ENCODE results near the gene STPG3.
"Not testable (repeated sequence)": the region's sequence is repeated elsewhere in the genome, so short reads cannot be mapped to it uniquely, and the experiment has no call there.

The STPG3 gene

GRCh38 chr9:137233143-137233980 is 17.7 kb upstream of the STPG3 start:
- no peaks in the 10 kb centered on the region for H3K9me3 ChIP-seq (ENCODE audit: control insufficient read depth in 5 of 5, low read length in 5 of 5)
- peaks cover 0 to 19% (median 12%) of the 10 kb centered on the region in 5 donors for H3K4me1 ChIP-seq (ENCODE audit: control insufficient read depth in 5 of 5, insufficient read depth in 5 of 5, low read length in 5 of 5)
- no peak overlapping the region for H3K4me3 ChIP-seq (ENCODE audit: low read depth in 1 of 5, low read length in 5 of 5)
- H3K9ac ChIP-seq (ENCODE audit: low read length in 5 of 5), result no peak overlapping the region
- H3K36me3 ChIP-seq (ENCODE audit: control insufficient read depth in 5 of 5, insufficient read depth in 5 of 5, low read length in 5 of 5), result no peaks in the 10 kb centered on the region
- H3K27ac ChIP-seq (ENCODE audit: low read depth, low read length), result no peak overlapping the region
- H3K27me3 ChIP-seq (ENCODE audit: control insufficient read depth in 5 of 5, insufficient read depth in 4 of 5, low read length in 5 of 5), result peaks cover 51 to 65% (median 60%) of the 10 kb centered on the region in 5 donors

DNA sequence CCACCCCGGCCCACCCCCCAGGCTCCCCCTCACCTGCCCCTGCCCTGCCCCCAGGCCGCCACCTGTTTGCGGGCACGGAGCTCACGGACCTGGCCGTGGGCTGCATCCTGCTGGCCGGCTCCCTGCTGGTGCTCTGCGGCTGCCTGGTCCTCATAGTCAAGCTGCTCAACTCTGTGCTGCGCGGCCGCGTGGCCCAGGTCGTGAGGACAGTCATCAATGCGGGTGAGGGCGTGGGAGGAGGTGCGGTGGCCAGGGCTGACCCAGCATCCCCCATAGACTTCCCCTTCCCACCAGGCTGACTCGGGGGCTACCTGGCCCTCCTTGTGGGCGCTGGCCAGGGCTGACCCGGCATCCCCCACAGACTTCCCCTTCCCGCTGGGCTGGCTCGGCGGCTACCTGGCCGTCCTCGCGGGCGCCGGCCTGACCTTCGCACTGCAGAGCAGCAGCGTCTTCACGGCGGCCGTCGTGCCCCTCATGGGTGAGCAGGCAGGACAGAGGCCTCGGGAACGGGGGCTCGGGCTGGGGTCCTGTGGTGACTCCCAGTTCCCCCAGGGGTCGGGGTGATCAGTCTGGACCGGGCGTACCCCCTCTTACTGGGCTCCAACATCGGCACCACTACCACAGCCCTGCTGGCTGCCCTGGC is 16.9 kb upstream of the STPG3 start:
- no peaks in the 10 kb centered on the region for H3K9me3 ChIP-seq (ENCODE audit: control insufficient read depth in 5 of 5, low read length in 5 of 5)
- H3K4me3 ChIP-seq (ENCODE audit: low read depth in 1 of 5, low read length in 5 of 5), result no peak overlapping the region
- peaks cover 45 to 56% (median 51%) of the 10 kb centered on the region in 5 donors for H3K27me3 ChIP-seq (ENCODE audit: control insufficient read depth in 5 of 5, insufficient read depth in 4 of 5, low read length in 5 of 5)
- H3K9ac ChIP-seq (ENCODE audit: low read length in 5 of 5), result no peak overlapping the region
- H3K27ac ChIP-seq (ENCODE audit: low read depth, low read length), result no peak overlapping the region
- peaks cover 0 to 25% (median 15%) of the 10 kb centered on the region in 5 donors for H3K4me1 ChIP-seq (ENCODE audit: control insufficient read depth in 5 of 5, insufficient read depth in 5 of 5, low read length in 5 of 5)
- H3K36me3 ChIP-seq (ENCODE audit: control insufficient read depth in 5 of 5, insufficient read depth in 5 of 5, low read length in 5 of 5), result no peaks in the 10 kb centered on the region

DNA sequence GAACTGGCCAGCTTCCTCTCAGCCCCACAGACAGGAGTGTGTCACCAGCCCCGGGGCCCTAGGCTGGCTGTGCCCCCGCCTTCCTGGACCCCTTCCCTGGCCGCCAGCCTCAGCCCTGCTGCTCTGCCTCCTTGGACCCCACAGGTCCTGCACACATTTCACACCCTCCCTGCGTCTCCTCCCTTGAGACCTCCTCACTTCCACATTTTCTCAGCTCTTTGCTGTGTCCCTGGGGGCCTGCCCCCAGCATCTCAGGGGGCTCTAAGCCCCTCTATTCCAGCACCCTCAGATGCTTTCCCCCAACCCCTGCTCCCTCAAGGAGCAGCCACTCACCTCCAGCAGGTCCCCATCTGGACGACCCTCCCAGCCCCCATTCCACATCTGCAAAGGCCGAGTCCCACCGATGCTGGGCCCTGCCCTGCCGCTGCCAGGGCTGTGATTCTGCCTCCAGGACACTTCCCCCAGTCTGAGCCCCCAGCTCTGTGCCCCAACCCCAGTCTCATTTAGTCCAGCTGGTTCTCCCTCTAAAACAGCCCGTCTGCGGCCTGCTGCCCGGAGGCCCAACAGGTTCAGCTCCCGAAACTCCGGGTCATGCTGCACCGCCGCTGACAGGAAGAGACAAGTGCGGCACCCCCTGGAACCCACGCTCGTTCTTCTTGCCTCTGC is 16.2 kb upstream of the STPG3 start:
- no peak overlapping the region for H3K27ac ChIP-seq (ENCODE audit: low read depth, low read length)
- H3K9ac ChIP-seq (ENCODE audit: low read length in 5 of 5), result no peak overlapping the region

GRCh38 chr9:137235424-137236237 is 15.5 kb upstream of the STPG3 start:
- H3K9me3 ChIP-seq (ENCODE audit: control insufficient read depth in 5 of 5, low read length in 5 of 5), result no peaks in the 10 kb centered on the region
- H3K9ac ChIP-seq (ENCODE audit: low read length in 5 of 5), result peak overlapping the region in 2 of 5 donors; percentile 38 to 41
- H3K27me3 ChIP-seq (ENCODE audit: control insufficient read depth in 5 of 5, insufficient read depth in 4 of 5, low read length in 5 of 5), result peaks cover 33 to 42% (median 38%) of the 10 kb centered on the region in 5 donors
- no peak overlapping the region for H3K27ac ChIP-seq (ENCODE audit: low read depth, low read length)
- no peaks in the 10 kb centered on the region for H3K36me3 ChIP-seq (ENCODE audit: control insufficient read depth in 5 of 5, insufficient read depth in 5 of 5, low read length in 5 of 5)
- H3K4me3 ChIP-seq (ENCODE audit: low read depth in 1 of 5, low read length in 5 of 5), result peak overlapping the region in 1 of 5 donors; percentile 46
- H3K4me1 ChIP-seq (ENCODE audit: control insufficient read depth in 5 of 5, insufficient read depth in 5 of 5, low read length in 5 of 5), result peaks cover 0 to 37% (median 24%) of the 10 kb centered on the region in 5 donors

More for the DNA sequence above, 16.2 kb upstream of the STPG3 start:
- Histone ChIP-seq H3K36me3 (ENCODE audit: control insufficient read depth in 5 of 5, insufficient read depth in 5 of 5, low read length in 5 of 5) (no peaks in the 10 kb centered on the region), H3K9me3 (ENCODE audit: control insufficient read depth in 5 of 5, low read length in 5 of 5) (no peaks in the 10 kb centered on the region), H3K4me1 (ENCODE audit: control insufficient read depth in 5 of 5, insufficient read depth in 5 of 5, low read length in 5 of 5) (peaks cover 0 to 31% (median 21%) of the 10 kb centered on the region in 5 donors), H3K27me3 (ENCODE audit: control insufficient read depth in 5 of 5, insufficient read depth in 4 of 5, low read length in 5 of 5) (peaks cover 39 to 49% (median 45%) of the 10 kb centered on the region in 5 donors), H3K4me3 (ENCODE audit: low read depth in 1 of 5, low read length in 5 of 5) (no peak overlapping the region)

- Histone ChIP-seq H3K9ac (ENCODE audit: low read length in 5 of 5) (peak overlapping the region in 2 of 5 donors; percentile 38 to 41), H3K4me3 (ENCODE audit: low read depth in 1 of 5, low read length in 5 of 5) (peak overlapping the region in 1 of 5 donors; percentile 46), H3K4me1 (ENCODE audit: control insufficient read depth in 5 of 5, insufficient read depth in 5 of 5, low read length in 5 of 5) (peaks cover 0 to 37% (median 24%) of the 10 kb centered on the region in 5 donors), H3K27ac (ENCODE audit: low read depth, low read length) (no peak overlapping the region), H3K36me3 (ENCODE audit: control insufficient read depth in 5 of 5, insufficient read depth in 5 of 5, low read length in 5 of 5) (no peaks in the 10 kb centered on the region), H3K27me3 (ENCODE audit: control insufficient read depth in 5 of 5, insufficient read depth in 4 of 5, low read length in 5 of 5) (peaks cover 25 to 34% (median 31%) of the 10 kb centered on the region in 5 donors), H3K9me3 (ENCODE audit: control insufficient read depth in 5 of 5, low read length in 5 of 5) (no peaks in the 10 kb centered on the region)
Observed at GRCh38 chr9:137236238-137236935, 14.7 kb upstream of the STPG3 start.

DNA sequence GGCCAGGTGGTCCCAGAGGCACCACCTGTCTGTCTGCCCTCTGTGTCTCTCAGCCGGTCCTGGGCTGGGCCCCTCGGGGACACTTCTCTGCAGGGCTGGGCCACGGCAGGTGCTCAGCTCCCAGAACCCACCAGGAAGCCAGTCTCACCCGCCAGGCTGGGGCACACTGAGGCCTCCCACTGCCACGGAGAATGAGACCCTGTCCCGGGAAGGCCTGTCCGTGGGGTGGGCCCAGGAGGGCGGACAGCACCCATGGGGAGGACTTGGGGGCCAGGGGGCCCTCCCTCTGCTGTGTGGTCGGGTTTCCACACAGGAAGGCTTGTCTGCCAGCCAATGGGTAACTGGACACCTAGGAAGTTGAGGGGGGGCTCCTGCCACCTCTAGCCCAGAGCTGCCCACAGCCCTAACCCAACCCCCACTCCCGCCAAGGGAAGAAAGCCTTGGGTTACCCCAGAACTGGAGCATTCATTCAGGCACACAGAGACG is 14.1 kb upstream of the STPG3 start:
- no peaks in the 10 kb centered on the region for H3K9me3 ChIP-seq (ENCODE audit: control insufficient read depth in 5 of 5, low read length in 5 of 5)
- H3K27me3 ChIP-seq (ENCODE audit: control insufficient read depth in 5 of 5, insufficient read depth in 4 of 5, low read length in 5 of 5), result peaks cover 20 to 28% (median 26%) of the 10 kb centered on the region in 5 donors
- peaks cover 0 to 1% (median under 1%) of the 10 kb centered on the region in 5 donors for H3K36me3 ChIP-seq (ENCODE audit: control insufficient read depth in 5 of 5, insufficient read depth in 5 of 5, low read length in 5 of 5)
- no peak overlapping the region for H3K27ac ChIP-seq (ENCODE audit: low read depth, low read length)
- H3K4me3 ChIP-seq (ENCODE audit: low read depth in 1 of 5, low read length in 5 of 5), result no peak overlapping the region
- H3K9ac ChIP-seq (ENCODE audit: low read length in 5 of 5), result no peak overlapping the region
- peaks cover 1 to 42% (median 26%) of the 10 kb centered on the region in 5 donors for H3K4me1 ChIP-seq (ENCODE audit: control insufficient read depth in 5 of 5, insufficient read depth in 5 of 5, low read length in 5 of 5)

DNA sequence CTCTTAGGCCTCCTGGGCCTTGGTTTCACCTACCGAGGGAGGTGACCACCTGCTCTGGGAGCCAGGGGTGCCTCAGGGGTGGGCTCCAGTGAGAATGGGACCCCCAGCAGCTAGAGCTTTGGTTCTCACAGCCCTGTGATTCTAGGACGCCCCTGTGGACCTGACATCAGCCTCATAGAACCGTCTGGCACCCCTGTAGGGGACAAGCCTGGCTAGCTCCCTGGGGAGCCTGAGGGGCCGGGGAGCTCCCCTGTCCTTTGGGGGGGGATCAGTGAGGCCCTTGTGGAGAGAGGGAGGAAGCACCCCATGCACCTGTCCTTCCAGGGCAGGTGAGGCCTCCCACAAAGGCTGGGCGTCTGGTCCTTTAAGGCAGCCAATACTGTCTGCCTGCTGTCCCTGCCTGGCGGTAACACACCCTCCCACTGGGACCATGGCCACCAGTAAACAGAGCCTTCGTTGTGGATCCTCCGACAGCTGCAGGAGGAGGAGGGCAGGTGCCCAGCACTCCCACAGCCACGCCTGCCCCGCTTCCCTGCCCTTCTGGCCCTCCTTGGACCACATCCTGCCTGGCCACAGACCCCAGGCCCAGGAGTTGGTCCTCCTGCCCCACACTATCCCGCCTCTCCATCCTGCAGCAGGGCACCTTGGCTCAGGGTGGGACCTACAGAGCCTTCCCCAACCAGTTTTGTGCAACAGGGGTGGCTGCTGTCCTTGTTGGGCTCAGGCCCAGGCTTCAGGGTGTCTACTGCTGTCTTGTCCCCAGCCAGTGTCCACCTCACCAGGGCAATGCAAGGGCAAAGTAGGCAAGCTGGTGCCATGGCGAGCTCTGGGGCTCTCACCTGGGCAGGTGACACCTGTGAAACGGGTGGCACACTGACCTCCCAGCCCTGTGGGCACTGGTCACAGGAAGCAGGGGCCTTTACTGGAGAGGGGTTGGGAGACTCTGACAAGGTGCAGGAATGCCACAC is 13.0 kb upstream of the STPG3 start:
- H3K9me3 ChIP-seq (ENCODE audit: control insufficient read depth in 5 of 5, low read length in 5 of 5), result no peaks in the 10 kb centered on the region
- no peak overlapping the region for H3K4me3 ChIP-seq (ENCODE audit: low read depth in 1 of 5, low read length in 5 of 5)
- H3K4me1 ChIP-seq (ENCODE audit: control insufficient read depth in 5 of 5, insufficient read depth in 5 of 5, low read length in 5 of 5), result peaks cover 8 to 52% (median 36%) of the 10 kb centered on the region in 5 donors
- H3K27ac ChIP-seq (ENCODE audit: low read depth, low read length), result no peak overlapping the region
- peaks cover 0 to 12% (median 11%) of the 10 kb centered on the region in 5 donors for H3K36me3 ChIP-seq (ENCODE audit: control insufficient read depth in 5 of 5, insufficient read depth in 5 of 5, low read length in 5 of 5)
- no peak overlapping the region for H3K9ac ChIP-seq (ENCODE audit: low read length in 5 of 5)
- H3K27me3 ChIP-seq (ENCODE audit: control insufficient read depth in 5 of 5, insufficient read depth in 4 of 5, low read length in 5 of 5), result peaks cover 16 to 21% (median 19%) of the 10 kb centered on the region in 5 donors

DNA sequence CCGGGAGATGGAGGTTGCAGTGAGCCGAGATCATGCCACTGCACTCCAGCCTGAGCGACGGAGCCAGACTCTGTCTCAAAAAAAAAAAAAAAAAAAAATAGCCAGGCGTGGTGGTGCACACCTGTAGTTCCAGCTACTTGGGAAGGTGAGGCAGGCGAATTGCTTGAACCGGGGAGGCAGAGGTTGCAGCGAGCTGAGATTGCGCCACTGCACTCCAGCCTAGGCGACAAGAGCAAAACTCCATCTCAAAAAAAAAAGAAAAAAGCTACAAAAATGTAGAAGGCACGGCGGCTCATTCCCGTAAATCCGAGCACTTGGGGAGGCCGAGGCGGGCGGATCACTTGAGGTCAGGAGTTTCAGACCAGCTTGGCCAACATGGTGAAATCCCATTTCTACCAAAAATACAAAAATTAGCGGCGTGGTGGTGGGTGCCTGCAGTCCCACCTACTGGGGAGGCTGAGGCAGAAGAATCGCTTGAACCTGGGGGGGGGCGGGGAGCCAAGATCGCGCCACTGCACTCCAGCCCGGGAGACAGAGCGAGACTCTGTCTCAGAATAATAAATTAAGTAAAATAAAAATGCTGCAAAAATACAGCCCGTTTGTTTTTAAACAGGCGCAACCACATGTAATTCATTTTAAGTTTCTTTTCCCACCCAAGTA is 11.4 kb upstream of the STPG3 start:
- Histone ChIP-seq H3K4me3 (ENCODE audit: low read depth in 1 of 5, low read length in 5 of 5) (peak overlapping the region; percentile 22 to 77 (median 67)), H3K4me1 (ENCODE audit: control insufficient read depth in 5 of 5, insufficient read depth in 5 of 5, low read length in 5 of 5) (peaks cover 8 to 65% (median 43%) of the 10 kb centered on the region in 5 donors), H3K9ac (ENCODE audit: low read length in 5 of 5) (peak overlapping the region in 4 of 5 donors; percentile 65 to 81 (median 71)), H3K27ac (ENCODE audit: low read depth, low read length) (peak overlapping the region; percentile 86), H3K27me3 (ENCODE audit: control insufficient read depth in 5 of 5, insufficient read depth in 4 of 5, low read length in 5 of 5) (peaks cover 7 to 11% (median 8%) of the 10 kb centered on the region in 5 donors), H3K36me3 (ENCODE audit: control insufficient read depth in 5 of 5, insufficient read depth in 5 of 5, low read length in 5 of 5) (peaks cover 0 to 21% (median 19%) of the 10 kb centered on the region in 5 donors)
- not testable (repeated sequence) for H3K9me3 ChIP-seq (ENCODE audit: control insufficient read depth in 5 of 5, low read length in 5 of 5)

Measured in subcutaneous abdominal adipose tissue (tissue), 5 donors.